Fibroblast of skin of abdomen (primary cell): ENCODE results near the gene SFSWAP.
"Not testable (repeated sequence)": the region's sequence is repeated elsewhere in the genome, so short reads cannot be mapped to it uniquely, and the experiment has no call there.

Source experiments
- DNase-seq: peaks from one replicate; pipeline ENCODE4 v3.0.0-alpha.2; 2013

Gene SFSWAP

GRCh38 chr12:131793243-131794022 lies 82.5 kb downstream of the SFSWAP start:
- peak; percentile 26 for DNase-seq

- DNase-seq = no peak
Observed at GRCh38 chr12:131794061-131794460, 83.2 kb downstream of the SFSWAP start.

DNA sequence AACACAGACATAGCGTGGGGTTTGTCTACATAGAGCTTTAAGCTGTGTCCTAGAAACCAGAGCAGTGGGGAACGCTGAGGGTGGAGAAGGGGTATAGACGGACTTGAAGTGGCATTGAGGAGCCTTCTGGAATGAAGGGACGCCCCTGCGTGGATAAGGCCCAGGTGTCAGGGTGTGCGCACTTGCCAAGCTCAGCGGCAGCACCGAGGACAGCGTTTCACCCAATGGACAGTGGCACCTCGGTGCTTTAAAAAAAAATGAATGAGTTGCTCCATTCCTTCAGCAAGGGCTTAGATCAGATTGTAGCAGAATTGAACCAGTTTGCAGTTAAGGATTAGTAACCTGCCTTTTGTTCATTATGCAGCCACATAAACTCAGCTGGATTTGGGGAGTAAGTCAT lies 83.7 kb downstream of the SFSWAP start:
- DNase-seq = no peak

DNA sequence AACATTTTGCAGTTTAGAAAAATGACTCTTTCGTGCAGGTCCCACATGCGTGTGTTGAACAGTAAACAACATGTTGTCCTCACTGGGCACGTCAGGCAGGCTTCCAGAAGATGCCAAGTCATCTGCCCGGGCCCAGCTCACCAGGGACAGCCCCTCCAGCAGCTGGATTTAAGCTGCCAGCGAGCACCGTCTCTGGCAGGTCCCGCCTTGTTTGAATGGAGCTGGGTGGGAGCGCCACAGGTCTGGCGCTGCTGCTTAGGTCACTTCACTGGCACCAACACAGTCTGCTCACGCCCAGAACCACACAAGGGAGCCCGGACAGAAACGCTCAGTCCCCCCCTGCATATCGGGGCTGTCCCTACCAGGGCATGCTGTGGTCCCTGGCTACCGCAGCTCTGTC lies 84.2 kb downstream of the SFSWAP start:
- DNase-seq = no peak

GRCh38 chr12:131795690-131796410 lies 85.0 kb downstream of the SFSWAP start:
- no peak for DNase-seq

- no peak for DNase-seq
Observed at GRCh38 chr12:131796411-131796736, 85.5 kb downstream of the SFSWAP start.

DNA sequence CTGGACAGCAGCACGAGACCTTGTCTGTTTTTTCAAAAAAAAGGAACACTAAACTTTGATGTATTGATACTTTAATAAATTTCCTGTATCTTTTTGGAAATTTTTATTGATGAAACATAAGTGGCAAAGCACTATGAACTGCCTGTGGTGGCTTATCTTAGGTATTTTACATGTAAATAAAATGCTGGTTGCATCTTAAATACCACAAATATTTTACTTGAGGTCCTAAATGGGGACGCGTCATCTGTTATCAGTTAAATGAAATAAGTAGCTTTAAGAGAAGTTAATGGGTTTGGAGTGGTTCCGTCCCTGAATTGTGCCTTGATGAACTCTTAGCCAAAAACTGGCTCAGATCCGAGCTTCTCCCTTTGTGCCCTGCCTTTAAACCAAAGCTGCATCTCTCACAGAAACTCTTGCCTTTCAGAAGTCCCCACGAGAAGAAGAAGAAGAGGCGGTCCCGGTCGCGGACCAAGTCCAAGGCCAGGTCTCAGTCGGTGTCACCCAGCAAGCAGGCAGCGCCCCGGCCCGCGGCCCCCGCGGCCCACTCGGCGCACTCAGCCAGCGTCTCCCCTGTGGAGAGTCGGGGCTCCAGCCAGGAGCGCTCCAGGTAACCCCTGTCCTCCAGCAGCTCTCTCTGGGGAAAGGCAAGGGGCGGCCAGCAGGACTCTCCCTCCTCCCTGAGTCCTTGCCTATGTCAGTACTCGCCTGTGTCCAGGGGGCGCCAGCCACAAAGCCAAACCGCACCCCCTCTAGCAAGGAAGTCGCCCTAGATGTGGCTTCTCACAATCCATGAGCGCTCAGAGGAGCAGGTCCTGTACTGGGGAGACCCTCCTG lies 86.1 kb downstream of the SFSWAP start:
- DNase-seq = no peak

DNA sequence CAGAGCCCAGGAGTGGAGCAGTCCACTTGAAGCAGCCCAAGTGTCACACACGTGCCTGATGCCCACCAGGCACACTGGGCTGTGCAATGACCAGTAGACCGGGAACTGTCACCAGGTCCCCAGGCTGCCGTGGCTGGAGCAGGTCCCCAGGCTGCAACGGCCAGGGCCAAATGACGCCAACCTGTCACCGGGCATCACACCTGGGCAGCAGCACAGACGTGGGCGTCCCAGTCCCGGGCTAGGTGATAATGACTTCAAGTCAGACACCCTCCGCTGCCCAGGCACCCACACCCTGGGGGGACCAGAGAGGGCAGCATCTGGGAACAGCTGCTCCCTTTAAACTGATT lies 86.7 kb downstream of the SFSWAP start:
- DNase-seq = no peak

DNA sequence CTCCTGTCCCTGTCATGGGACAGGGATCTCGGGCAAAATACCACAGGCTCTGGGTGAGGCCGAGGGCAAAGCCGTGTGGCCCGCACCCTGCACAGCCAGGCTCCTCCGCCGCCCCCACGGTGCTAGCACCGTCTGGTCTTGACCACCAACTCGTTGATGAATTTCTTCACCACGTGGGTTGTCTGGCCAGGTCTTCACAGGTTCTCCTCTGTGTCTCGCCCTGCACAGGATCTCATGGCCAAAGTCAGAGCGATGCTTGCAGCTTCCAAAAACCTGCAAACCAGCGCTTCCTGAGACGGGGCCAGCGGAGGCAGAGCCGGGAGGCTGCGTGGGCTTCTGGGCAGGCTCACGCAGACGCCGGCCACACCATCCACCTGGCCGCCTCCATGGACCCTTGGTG lies 88.3 kb downstream of the SFSWAP start:
- no peak for DNase-seq

GRCh38 chr12:131799828-131800593 lies 89.1 kb downstream of the SFSWAP start:
- no peak for DNase-seq

GRCh38 chr12:131800594-131801135 lies 89.8 kb downstream of the SFSWAP start:
- DNase-seq = no peak

DNA sequence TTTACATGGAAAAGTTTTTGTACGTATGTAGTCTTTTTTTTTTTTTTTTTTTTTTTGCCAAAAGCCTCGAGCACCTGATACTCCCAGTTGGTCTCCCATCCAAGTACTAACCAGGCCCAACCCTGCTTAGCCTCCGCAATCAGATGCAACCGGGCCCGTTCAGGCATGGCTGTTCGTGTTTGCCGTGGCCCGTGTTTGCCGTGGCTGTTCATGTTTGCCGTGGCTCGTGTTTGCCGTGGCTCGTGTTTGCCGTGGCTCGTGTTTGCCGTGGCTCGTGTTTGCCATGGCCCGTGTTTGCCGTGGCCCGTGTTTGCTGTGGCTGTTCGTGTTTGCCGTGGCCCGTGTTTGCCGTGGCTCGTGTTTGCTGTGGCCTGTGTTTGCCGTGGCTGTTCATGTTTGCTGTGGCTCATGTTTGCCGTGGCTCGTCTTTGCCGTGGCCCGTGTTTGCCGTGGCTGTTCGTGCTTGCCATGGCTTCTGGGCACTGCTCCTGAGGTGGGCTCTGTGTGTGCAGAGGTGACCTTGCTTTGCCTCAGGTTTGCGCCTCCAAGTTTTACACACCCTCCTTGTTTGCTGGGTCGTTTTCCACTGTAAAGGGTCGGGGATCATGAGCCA lies 90.5 kb downstream of the SFSWAP start:
- no peak for DNase-seq

DNA sequence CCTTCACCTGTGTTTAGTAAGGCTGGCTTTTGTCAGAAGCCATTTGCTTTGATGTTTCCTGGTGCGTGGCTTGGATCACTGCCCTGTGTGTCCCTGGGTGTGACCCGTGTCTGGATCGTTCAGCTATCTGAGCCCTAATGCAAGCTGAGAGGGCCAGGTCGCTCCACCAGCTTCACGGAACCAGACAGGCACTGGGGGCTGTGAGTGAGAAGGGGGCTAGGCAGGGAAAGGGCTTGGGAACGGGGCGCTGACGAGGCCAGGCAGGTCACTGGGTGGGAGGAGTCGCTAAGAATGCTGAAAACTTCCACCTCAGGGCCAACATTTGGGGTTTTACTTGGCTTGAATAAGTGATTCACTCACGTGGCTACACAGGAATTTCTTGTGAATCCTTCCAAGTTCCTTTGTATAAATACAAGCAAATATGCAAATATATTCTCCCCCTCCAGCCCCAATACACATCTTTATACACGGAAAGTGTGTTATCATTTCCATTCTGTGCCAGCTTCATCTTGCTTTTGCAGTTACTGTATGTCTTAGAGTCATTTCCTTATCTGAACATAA lies 93.2 kb downstream of the SFSWAP start:
- DNase-seq = peak; percentile 60

- DNase-seq = no peak
Observed at GRCh38 chr12:131805421-131805820, 94.5 kb downstream of the SFSWAP start.

DNA sequence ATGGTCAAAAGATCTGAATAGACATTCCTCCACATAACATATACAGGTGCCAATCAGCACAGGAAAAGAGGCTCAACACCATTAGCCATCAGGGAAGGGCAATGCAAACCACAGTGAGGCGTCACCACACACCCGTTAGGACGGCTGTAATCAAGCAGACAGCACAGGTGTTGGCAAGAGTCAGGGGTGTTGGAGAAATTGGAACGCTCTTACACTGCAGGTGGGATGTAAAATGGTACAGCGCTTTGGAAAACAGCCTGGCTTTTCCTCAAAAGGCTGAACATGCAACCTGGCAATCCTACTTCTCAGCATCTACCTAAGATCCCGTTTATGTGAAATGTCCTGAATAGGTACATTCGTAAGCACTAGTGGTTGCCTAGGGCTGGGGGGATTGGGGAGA lies 95.8 kb downstream of the SFSWAP start:
- DNase-seq = no peak

DNA sequence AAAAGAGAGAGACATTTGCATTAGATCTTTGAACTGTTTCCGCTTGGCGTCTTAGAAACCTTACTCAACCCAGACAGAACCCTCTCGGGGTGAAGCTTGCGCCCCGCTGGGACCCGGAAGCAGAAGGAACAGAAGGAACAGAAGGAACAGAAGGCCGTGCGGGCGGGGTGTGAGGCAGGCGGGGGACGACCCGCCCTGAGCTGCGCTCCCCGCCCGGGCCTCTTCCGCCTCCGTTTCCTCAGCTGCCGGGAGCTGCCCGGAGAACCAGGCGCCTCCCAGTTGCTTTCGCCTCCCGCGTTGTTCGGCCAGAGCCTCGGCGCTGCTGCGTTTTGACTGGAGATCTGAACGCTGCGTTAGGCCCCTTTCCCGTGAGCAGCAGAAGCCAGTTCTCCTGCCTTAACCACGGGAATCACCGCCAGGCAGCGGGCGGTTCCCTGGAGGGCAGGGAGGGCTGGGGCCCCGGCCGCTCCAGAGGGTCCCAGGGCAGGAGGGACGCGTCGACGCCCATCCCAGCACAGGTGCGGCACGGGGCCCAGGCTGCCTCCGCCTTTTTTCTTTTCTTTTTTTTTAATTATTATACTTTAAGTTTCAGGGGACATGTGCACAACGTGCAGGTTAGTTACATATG lies 98.0 kb downstream of the SFSWAP start:
- DNase-seq = no peak

DNA sequence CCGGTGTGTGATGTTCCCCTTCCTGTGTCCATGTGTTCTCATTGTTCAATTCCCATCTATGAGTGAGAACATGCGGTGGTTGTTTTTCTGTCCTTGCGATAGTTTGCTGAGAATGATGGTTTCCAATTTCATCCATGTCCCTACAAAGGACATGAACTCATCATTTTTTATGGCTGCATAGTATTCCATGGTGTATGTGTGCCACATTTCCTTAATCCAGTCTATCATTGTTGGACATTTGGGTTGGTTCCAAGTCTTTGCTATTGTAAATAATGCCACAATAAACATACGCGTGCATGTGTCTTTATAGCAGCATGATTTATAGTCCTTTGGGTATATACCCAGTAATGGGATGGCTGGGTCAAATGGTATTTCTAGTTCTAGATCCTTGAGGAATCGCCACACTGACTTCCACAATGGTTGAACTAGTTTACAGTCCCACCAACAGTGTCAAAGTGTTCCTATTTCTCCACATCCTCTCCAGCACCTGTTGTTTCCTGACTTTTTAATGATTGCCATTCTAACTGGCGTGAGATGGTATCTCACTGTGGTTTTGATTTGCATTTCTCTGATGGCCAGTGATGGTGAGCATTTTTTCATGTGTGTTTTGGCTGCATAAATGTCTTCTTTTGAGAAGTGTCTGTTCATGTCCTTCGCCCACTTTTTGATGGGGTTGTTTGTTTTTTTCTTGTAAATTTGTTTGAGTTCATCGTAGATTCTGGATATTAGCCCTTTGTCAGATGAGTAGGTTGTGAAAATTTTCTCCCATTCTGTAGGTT lies 98.8 kb downstream of the SFSWAP start:
- DNase-seq = not testable (repeated sequence)

GRCh38 chr12:131810726-131811125 lies 99.8 kb downstream of the SFSWAP start:
- no peak for DNase-seq

DNA sequence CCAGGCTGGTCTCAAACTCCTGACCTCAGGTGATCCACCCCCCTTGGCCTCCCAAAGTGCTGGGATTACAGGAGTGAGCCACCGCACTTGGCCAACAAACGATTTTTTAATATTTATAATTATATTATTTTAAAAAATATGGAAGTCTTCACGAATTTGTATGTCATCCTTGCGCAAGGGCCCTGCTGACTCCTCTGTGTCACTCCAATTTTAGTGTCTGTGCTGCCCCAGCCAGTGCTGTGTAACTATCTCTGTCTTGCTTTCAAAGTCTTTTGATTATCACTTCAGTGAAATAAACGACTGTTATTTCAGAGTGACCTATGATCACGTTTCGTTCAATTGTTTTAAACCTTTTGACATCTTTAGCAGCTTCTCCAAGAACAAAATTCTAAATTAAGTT lies 104.2 kb downstream of the SFSWAP start:
- no peak for DNase-seq

DNA sequence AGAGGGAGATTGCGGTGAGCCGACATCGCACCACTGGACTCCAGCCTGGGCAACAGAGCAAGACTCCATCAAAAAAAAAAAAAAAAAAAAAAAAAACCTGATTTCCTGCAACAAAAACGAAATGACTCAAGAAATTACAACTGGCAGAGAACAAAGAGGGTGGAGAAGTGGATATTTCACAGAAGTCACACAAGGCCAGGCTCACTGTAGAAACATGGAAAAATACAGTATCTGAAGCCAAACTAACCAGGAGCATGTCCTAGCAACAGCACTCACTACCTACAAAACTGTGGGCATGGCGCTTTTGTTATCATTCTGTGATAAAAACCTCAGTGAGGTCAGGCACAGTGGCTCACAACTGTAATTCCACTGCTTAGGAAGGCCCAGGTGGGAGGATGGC lies 105.6 kb downstream of the SFSWAP start:
- DNase-seq = no peak
